ENCODE measurements around the gene JAK1. TPM values are rescaled to one million over a fixed set of nuclear protein-coding genes. Genes with fewer than 3 reads are reported as not detected.

Gene JAK1
- total and polyA plus RNA-seq, 2 donors (not counting 3 experiments of a cell fraction or from before 2014, with no cell fraction given), result 68.8 to 177 TPM

GRCh38 chr1:64984106-64984505 lies 17.8 kb upstream of the JAK1 start:
- no peaks in the 10 kb centered on the region for H4K20me1 ChIP-seq (replicated peaks; ENCODE audit: control insufficient read depth, extremely low read depth, insufficient read depth, low read length)
- H3K4me2 ChIP-seq (ENCODE audit: insufficient read depth, low read length), result no peak overlapping the region
- no TSS peak for BruUV-seq (replicated peaks)
- TF ChIP-seq EZH2 (IDR thresholded peaks at IDR 0.05; ENCODE audit: borderline replicate concordance, low read depth, low read length, severe bottlenecking), result no peak
- no peak overlapping the region for H2AFZ ChIP-seq (ENCODE audit: low read depth, low read length)
- no peak overlapping the region for H3K27ac ChIP-seq (ENCODE audit: insufficient read depth, low read depth, low read length)
- H3K9me1 ChIP-seq (replicated peaks; ENCODE audit: control insufficient read depth, extremely low read depth, insufficient read depth, low read length), result no peaks in the 10 kb centered on the region
- ChIA-PET POLR2A (no interaction called here), CTCF (interaction anchor here (1.3 kb wide), 2 partner anchors 10 to 37 kb away, joined by 3 read pairs; no protein-coding TSS in a partner anchor)
- no peaks in the 10 kb centered on the region for H3K27me3 ChIP-seq (ENCODE audit: control insufficient read depth in 2 of 2, insufficient read depth in 2 of 2, low read length in 2 of 2)
- H3K4me1 ChIP-seq (ENCODE audit: control insufficient read depth, extremely low read depth, insufficient read depth, low read length), result no peaks in the 10 kb centered on the region
- no peak overlapping the region for H3K4me3 ChIP-seq (replicated peaks in 1 of 3; ENCODE audit: insufficient read depth in 1 of 3, low read depth in 1 of 3, low read length in 3 of 3)
- no peaks in the 10 kb centered on the region for H3K9me3 ChIP-seq (replicated peaks; ENCODE audit: control insufficient read depth, insufficient read depth, low read length)
- no peak overlapping the region for H3K9ac ChIP-seq (replicated peaks; ENCODE audit: extremely low read depth, insufficient read depth, low read length)
- no peaks in the 10 kb centered on the region for H3K79me2 ChIP-seq (ENCODE audit: control insufficient read depth, insufficient read depth, low read length)
- H3K36me3 ChIP-seq (ENCODE audit: control insufficient read depth in 2 of 2, extremely low read depth in 1 of 2, insufficient read depth in 2 of 2, low read length in 2 of 2), result peaks cover 0 to 3% of the 10 kb centered on the region in 2 experiments
- no peak for DNase-seq (ENCODE audit: low read depth, low spot score)
- no peak for FAIRE-seq
- intact Hi-C loops (cut with micrococcal nuclease), result no loop called here
- dilution Hi-C loops (cut with MboI; ENCODE audit: extremely low pct_ligation_motif_present, low sequenced_read_pairs), result no loop called here

GRCh38 chr1:64983110-64983509 lies 16.8 kb upstream of the JAK1 start:
- H3K9me1 ChIP-seq (replicated peaks; ENCODE audit: control insufficient read depth, extremely low read depth, insufficient read depth, low read length), result no peaks in the 10 kb centered on the region
- POLR2A ChIA-PET, result no interaction called here
- TF ChIP-seq GATA2 (IDR thresholded peaks at IDR 0.05; ENCODE audit: insufficient read depth, insufficient read length, low read depth, low read length) (no peak), MAX (IDR thresholded peaks at IDR 0.05; ENCODE audit: insufficient read depth, insufficient read length) (no peak), CTCF (IDR thresholded peaks at IDR 0.05; ENCODE audit: extremely low read depth in 1 of 2, insufficient read depth in 1 of 2, low read depth in 1 of 2, low read length in 2 of 2) (no peak), FOS (IDR thresholded peaks at IDR 0.05; ENCODE audit: borderline replicate concordance, insufficient read depth, low read length) (no peak), EZH2 (IDR thresholded peaks at IDR 0.05; ENCODE audit: borderline replicate concordance, low read depth, low read length, severe bottlenecking) (no peak), MYC (IDR thresholded peaks at IDR 0.05; ENCODE audit: low read depth, low read length) (no peak), POLR2AphosphoS5 (IDR thresholded peaks at IDR 0.05; ENCODE audit: insufficient read depth, low read depth, low read length) (no peak), JUN (IDR thresholded peaks at IDR 0.05; ENCODE audit: borderline replicate concordance, insufficient read depth, insufficient read length, low read depth) (no peak), POLR2A (IDR thresholded peaks at IDR 0.05; ENCODE audit: low read depth, low read length) (no peak)
- no peaks in the 10 kb centered on the region for H4K20me1 ChIP-seq (replicated peaks; ENCODE audit: control insufficient read depth, extremely low read depth, insufficient read depth, low read length)
- H3K9ac ChIP-seq (replicated peaks; ENCODE audit: extremely low read depth, insufficient read depth, low read length), result no peak overlapping the region
- H3K4me2 ChIP-seq (ENCODE audit: insufficient read depth, low read length), result no peak overlapping the region
- H3K9me3 ChIP-seq (replicated peaks; ENCODE audit: control insufficient read depth, insufficient read depth, low read length), result no peaks in the 10 kb centered on the region
- CTCF ChIA-PET, result interaction anchor here (0.9 to 1.3 kb wide), 2 partner anchors 17 to 38 kb away, joined by 3 read pairs; no protein-coding TSS in a partner anchor
- H2AFZ ChIP-seq (ENCODE audit: low read depth, low read length), result no peak overlapping the region
- no peak overlapping the region for H3K4me3 ChIP-seq (replicated peaks in 1 of 3; ENCODE audit: insufficient read depth in 1 of 3, low read depth in 1 of 3, low read length in 3 of 3)
- H3K4me1 ChIP-seq (ENCODE audit: control insufficient read depth, extremely low read depth, insufficient read depth, low read length), result no peaks in the 10 kb centered on the region
- peaks cover 0 to 3% of the 10 kb centered on the region in 2 experiments for H3K36me3 ChIP-seq (ENCODE audit: control insufficient read depth in 2 of 2, extremely low read depth in 1 of 2, insufficient read depth in 2 of 2, low read length in 2 of 2)
- DNase-seq (ENCODE audit: low read depth, low spot score), result no peak
- H3K27ac ChIP-seq (ENCODE audit: insufficient read depth, low read depth, low read length), result no peak overlapping the region
- H3K79me2 ChIP-seq (ENCODE audit: control insufficient read depth, insufficient read depth, low read length), result no peaks in the 10 kb centered on the region
- FAIRE-seq, result no peak
- intact Hi-C loops (cut with micrococcal nuclease) (no loop called here), dilution Hi-C loops (cut with MboI; ENCODE audit: extremely low pct_ligation_motif_present, low sequenced_read_pairs) (no loop called here)
- BruUV-seq (replicated peaks), result no TSS peak
- H3K27me3 ChIP-seq (ENCODE audit: control insufficient read depth in 2 of 2, insufficient read depth in 2 of 2, low read length in 2 of 2), result no peaks in the 10 kb centered on the region

All from endothelial cell of umbilical vein (primary cell).